22Rv1 (cell line): Measurements from ENCODE around the gene BTD.

Experiments used
- H3K27ac ChIP-seq: fragments of 450-650 bp; 2 replicates; pipeline ENCODE4 v1.5.1; 2017
- ZFX ChIP-seq: fragments of 450-650 bp; IDR thresholded peaks from 2 replicates; pipeline ENCODE4 v1.6.1; 2017; ENCODE audit warnings: antibody characterized with exemption, borderline replicate concordance
- TF ChIP-seq, protein P1 (sequence below): fragments of 450-650 bp; IDR thresholded peaks from 2 replicates; pipeline ENCODE4 v1.5.1; 2017; ENCODE audit warnings: mild to moderate bottlenecking

BTD gene, protein sequence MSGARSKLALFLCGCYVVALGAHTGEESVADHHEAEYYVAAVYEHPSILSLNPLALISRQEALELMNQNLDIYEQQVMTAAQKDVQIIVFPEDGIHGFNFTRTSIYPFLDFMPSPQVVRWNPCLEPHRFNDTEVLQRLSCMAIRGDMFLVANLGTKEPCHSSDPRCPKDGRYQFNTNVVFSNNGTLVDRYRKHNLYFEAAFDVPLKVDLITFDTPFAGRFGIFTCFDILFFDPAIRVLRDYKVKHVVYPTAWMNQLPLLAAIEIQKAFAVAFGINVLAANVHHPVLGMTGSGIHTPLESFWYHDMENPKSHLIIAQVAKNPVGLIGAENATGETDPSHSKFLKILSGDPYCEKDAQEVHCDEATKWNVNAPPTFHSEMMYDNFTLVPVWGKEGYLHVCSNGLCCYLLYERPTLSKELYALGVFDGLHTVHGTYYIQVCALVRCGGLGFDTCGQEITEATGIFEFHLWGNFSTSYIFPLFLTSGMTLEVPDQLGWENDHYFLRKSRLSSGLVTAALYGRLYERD

GRCh38 chr3:15601399-15602145 is at the start of gene BTD, which contains the start of gene HACL1:
TSS of gene BTD (plus strand) at chr3:15601745. CDS start at chr3:15635440, 33,695 bp downstream.
TSS of gene HACL1 (minus strand) at chr3:15601569. CDS start at chr3:15601463, 106 bp downstream.
- H3K27ac ChIP-seq: peak within 1 kb of the TSS; percentile 93
- TF ChIP-seq, protein P1, sequence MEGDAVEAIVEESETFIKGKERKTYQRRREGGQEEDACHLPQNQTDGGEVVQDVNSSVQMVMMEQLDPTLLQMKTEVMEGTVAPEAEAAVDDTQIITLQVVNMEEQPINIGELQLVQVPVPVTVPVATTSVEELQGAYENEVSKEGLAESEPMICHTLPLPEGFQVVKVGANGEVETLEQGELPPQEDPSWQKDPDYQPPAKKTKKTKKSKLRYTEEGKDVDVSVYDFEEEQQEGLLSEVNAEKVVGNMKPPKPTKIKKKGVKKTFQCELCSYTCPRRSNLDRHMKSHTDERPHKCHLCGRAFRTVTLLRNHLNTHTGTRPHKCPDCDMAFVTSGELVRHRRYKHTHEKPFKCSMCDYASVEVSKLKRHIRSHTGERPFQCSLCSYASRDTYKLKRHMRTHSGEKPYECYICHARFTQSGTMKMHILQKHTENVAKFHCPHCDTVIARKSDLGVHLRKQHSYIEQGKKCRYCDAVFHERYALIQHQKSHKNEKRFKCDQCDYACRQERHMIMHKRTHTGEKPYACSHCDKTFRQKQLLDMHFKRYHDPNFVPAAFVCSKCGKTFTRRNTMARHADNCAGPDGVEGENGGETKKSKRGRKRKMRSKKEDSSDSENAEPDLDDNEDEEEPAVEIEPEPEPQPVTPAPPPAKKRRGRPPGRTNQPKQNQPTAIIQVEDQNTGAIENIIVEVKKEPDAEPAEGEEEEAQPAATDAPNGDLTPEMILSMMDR: peak; percentile 33
- no peak for TF ChIP-seq ZFX

DNA sequence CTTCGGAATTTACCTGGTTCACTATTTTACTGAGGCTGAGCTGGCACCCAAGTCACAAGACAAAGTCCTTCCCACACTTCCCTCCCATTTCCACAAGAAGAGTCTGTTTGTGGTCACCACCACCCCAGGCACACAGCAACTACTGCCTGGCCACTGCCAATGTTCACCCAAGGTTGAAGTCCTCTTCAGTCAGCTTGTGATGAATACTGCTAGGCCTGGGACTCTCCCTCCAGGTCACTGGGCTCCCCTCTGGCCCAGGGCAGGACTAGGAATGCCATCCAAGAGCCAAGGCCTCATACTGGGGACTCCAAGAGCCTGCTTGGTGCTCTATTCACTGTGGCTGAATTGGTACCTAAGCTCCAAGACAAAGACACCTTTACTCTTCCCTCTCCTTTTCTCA is 49.6 kb upstream of the BTD start:
- TF ChIP-seq ZFX: no peak
- TF ChIP-seq, protein P1: no peak
- H3K27ac ChIP-seq: no peak overlapping the region

GRCh38 chr3:15553749-15554148 is 47.8 kb upstream of the BTD start:
- TF ChIP-seq, protein P1: no peak
- TF ChIP-seq ZFX: no peak
- H3K27ac ChIP-seq: no peak overlapping the region

DNA sequence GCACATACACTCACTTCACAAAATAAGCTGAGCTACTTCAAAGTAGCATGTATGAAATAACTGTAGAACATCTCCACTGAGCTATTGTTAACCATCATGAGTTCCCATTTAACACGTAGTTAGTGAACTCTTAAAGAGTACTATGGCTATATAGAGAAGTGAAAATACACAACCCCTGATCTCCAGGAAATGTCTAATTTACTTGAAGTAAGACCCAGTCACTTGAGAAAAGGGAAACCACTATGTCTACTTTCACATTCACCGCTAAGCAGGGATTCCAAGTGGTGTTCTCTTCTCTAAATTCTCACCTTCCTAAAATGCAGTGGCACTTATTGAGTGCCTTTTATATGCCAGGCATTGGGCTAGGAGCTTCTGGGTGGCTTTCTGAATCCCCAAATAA is 45.0 kb upstream of the BTD start:
- TF ChIP-seq, protein P1: no peak
- TF ChIP-seq ZFX: no peak
- H3K27ac ChIP-seq: no peak overlapping the region

DNA sequence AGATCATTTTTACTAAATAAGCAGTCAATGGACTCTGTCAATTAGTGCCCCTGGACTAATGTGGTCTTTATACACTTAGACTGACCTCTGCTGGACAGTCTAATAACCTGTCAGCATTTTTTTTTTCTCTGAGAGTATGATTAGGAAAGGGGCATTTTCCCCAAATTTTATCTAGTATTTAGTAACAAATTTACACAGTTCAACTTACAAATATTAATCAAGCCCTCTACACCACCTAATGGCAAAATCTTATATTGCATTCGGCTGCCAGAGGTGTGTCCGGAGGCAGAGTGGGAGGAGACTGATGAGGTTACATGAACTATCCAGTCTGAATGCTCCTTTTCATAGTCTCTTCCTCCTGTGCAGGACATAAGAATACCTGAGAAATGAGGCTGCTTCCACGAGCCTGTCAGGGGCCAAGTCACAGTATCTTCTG is 44.0 kb upstream of the BTD start:
- H3K27ac ChIP-seq: no peak overlapping the region
- no peak for TF ChIP-seq ZFX
- TF ChIP-seq, protein P1: peak; percentile 79

DNA sequence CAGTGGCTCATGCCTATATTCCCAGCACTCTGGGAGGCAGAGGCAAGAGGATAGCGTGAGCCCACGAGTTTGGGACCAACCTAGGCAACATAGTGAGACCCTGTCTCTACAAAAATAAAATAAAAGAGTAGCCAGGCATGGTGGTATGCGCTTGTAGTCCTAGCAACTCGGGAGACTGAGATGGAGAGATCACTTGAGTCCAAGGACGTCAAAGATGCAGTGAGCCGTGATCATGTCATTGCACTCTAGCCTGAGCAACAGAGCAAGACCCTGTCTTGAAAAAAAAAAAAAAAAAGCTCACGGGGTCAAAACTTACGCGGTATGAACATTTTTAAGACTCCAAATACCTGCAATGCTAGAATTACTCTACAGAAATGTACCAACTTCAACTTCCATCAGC is 43.0 kb upstream of the BTD start:
- H3K27ac ChIP-seq: no peak overlapping the region
- TF ChIP-seq ZFX: no peak
- TF ChIP-seq, protein P1: no peak
